Brain microvascular endothelial cell (primary cell): ENCODE data around the gene CDH13.

ENCODE experiments used
- DNase-seq: peaks from one replicate; pipeline ENCODE4 v3.0.0-alpha.2; 2020
- H3K27ac ChIP-seq: fragments of 250-450 bp; sonication (Bioruptor Pico); 2 replicates; pipeline ENCODE4 v1.5.1; 2020; ENCODE audit warnings: mild to moderate bottlenecking, moderate library complexity
- H3K27me3 ChIP-seq: fragments of 250-450 bp; sonication (Bioruptor Pico); replicated peaks from 2 replicates; pipeline ENCODE4 v1.5.1; 2020; ENCODE audit warnings: mild to moderate bottlenecking
- H3K36me3 ChIP-seq: fragments of 250-450 bp; sonication (Bioruptor Pico); replicated peaks from 2 replicates; pipeline ENCODE4 v1.5.1; 2020; ENCODE audit warnings: mild to moderate bottlenecking
- H3K4me3 ChIP-seq: 2 replicates; pipeline ENCODE4 v1.5.1; 2011; ENCODE audit warnings: low read depth, mild to moderate bottlenecking, control low read depth, low read length, moderate library complexity
- CTCF ChIP-seq: IDR thresholded peaks from 2 replicates; pipeline ENCODE4 v1.5.1; 2011; ENCODE audit warnings: low read depth, mild to moderate bottlenecking, moderate library complexity, low read length, control low read depth, inconsistent platforms; ENCODE audit errors: missing control alignments
- in situ Hi-C: cut with HindIII; loops from 2 replicates; pipeline ENCODE4 v1.10.0; 2017; ENCODE audit warnings: low sequenced_read_pairs, low pct_ligation_motif_present

Gene CDH13

DNA sequence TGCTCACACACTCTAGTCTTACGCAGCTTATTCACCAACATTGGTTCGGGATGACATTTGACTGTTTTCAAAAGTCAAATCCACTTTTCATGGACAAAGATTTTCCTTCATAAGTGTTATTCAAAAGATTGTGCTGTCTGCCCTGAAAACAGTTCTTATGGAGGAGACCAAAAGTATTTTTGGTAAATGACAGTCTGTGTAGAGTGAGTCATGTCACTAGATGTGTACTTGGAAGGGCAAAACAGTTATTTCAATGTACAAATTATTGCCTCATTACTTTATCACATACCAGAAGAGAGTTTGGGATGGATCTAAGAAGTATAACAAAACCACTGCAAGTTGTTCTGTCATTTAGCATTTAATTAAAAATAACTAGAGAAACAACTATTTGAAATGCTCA lies 265.6 kb downstream of the CDH13 start:
- no peak for TF ChIP-seq CTCF
- no peak for DNase-seq

DNA sequence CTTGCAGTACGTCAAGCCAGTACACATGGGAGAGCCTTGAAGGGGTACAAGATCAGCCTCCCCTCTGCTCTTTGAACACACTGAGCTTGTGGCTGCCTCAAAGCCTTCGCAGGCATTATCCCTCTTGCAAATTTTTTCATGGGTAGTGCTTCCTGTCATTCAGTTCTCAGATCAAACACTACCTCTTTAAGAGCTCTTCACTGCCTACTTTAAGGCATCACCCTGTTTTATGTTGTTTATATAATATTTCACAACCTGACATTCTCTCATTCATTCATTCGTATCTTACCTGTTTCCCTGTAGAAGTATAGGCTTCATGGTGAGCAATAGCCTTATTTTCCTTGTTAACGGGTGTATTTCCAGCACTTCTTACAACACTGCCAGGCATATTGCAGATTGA lies 269.1 kb downstream of the CDH13 start:
- in situ Hi-C loops, result no loop called here
- no peak overlapping the region for H3K27ac ChIP-seq
- no peak for TF ChIP-seq CTCF
- no peaks in the 10 kb centered on the region for H3K36me3 ChIP-seq
- DNase-seq, result no peak
- no peak overlapping the region for H3K4me3 ChIP-seq
- no peaks in the 10 kb centered on the region for H3K27me3 ChIP-seq

More for the DNA sequence above, 265.6 kb downstream of the CDH13 start:
- Histone ChIP-seq H3K27ac (no peak overlapping the region), H3K36me3 (no peaks in the 10 kb centered on the region), H3K27me3 (no peaks in the 10 kb centered on the region), H3K4me3 (no peak overlapping the region)
- in situ Hi-C loops, result no loop called here

DNA sequence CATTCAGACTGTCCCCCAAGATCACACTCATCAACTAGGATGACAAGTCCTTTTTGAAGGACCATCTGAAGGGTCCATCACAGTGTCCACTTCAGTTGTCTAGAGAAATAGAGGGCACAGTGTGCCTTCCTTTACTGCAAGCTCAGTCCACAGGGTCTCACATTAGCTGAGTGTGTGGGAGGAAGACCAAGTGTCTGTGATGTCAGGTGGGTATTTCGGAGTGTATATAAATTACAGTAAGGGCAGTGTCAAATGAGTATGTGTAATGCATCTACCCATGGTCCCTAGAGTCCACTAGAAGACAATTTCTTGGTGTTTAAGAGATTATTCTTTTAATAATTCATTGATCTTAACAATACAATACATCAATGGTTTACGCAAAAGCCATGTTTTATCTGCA lies 272.2 kb downstream of the CDH13 start:
- no peaks in the 10 kb centered on the region for H3K27me3 ChIP-seq
- DNase-seq, result no peak
- no peak overlapping the region for H3K27ac ChIP-seq
- no peaks in the 10 kb centered on the region for H3K36me3 ChIP-seq
- TF ChIP-seq CTCF, result no peak
- in situ Hi-C loops, result no loop called here
- no peak overlapping the region for H3K4me3 ChIP-seq

- no peaks in the 10 kb centered on the region for H3K27me3 ChIP-seq
- H3K36me3 ChIP-seq, result no peaks in the 10 kb centered on the region
- no peak overlapping the region for H3K27ac ChIP-seq
- in situ Hi-C loops, result no loop called here
- no peak for TF ChIP-seq CTCF
- no peak for DNase-seq
- no peak overlapping the region for H3K4me3 ChIP-seq
These were observed 273.1 kb downstream of the CDH13 start for GRCh38 chr16:82899731-82900450.

DNA sequence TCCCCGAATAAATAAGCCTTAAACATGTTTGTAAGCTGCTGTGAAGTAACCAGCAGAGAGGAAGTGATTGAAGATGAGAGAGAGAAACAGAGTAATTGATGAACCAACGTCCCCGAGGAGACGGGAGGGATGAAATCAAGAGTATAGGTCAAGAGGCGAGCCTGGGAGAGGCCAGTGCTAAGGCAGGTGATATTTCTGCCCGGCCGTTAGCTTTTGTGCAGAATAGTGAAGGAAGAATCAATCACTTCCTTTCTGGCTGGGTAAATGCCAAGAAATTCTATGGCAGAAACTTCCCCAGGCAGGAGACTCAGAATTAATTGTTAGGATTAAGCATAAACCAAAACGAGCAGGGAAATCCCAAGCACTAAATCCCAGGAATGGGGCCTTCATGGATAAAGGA lies 273.8 kb downstream of the CDH13 start:
- Histone ChIP-seq H3K4me3 (no peak overlapping the region), H3K27ac (no peak overlapping the region), H3K36me3 (no peaks in the 10 kb centered on the region), H3K27me3 (no peaks in the 10 kb centered on the region)
- DNase-seq, result no peak
- in situ Hi-C loops, result no loop called here
- no peak for TF ChIP-seq CTCF

DNA sequence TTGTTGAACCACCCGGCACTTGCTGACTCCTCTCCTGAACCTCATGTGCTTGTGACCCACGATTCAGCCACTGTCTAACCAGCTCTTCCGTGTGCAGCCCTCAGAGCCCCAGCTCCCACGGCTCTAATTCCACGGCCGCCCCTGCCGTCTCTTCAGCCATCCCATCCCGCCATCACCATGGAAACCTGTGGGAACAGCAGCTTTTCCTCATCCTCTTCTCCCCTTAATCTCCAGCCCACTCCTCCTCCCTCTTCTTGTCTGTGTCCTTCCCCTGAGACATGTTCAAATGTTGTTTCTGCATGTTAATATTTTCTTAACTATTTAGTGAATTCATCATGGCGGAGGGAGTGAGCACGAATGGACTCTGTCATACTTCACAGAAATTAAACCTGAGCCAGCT lies 285.2 kb downstream of the CDH13 start:
- in situ Hi-C loops, result no loop called here
- no peak for TF ChIP-seq CTCF
- H3K27me3 ChIP-seq, result no peaks in the 10 kb centered on the region
- H3K4me3 ChIP-seq, result no peak overlapping the region
- no peak for DNase-seq
- no peaks in the 10 kb centered on the region for H3K36me3 ChIP-seq
- no peak overlapping the region for H3K27ac ChIP-seq
